A673 (cell line): ENCODE results near the gene CHI3L2. TPM values are rescaled to one million over a fixed set of nuclear protein-coding genes. Genes with fewer than 3 reads are reported as not detected.

ENCODE experiments used
- BruUV-seq: library from RNA; stranded (reverse); fragments of 400-500 nt; replicated peaks from 2 replicates; lab custom pipeline; 2021; lab: Mats Ljungman, UMichigan
- CTCF ChIA-PET: fragments of 300-600 bp; sonication (Branson Sonifier 250); formaldehyde crosslinking; loops from one replicate; lab custom pipeline; 2022; ENCODE audit warnings: antibody characterized with exemption; lab: Charles Lee
- POLR2A ChIA-PET: fragments of 300-600 bp; sonication (Branson Sonifier 250); formaldehyde crosslinking; loops from one replicate; lab custom pipeline; 2022; ENCODE audit warnings: antibody characterized with exemption; ENCODE audit not compliant: low non-redundant PET; lab: Charles Lee
- DNase-seq: peaks from one replicate; pipeline ENCODE4 v3.0.0-alpha.2; 2015; ENCODE audit warnings: low spot score
- H3K27ac ChIP-seq: fragments of 200-600 bp; sonication (generic); 2 replicates; pipeline ENCODE4 v1.5.1; 2016; ENCODE audit warnings: mixed run types, low read depth, mild to moderate bottlenecking, mixed read lengths, antibody characterized with exemption, low read length; ENCODE audit not compliant: poor library complexity, severe bottlenecking
- H3K27me3 ChIP-seq: fragments of 200-600 bp; sonication (generic); replicated peaks from 2 replicates; pipeline ENCODE4 v1.6.1; 2017; ENCODE audit warnings: mixed run types, low read depth, mild to moderate bottlenecking, mixed read lengths, antibody characterized with exemption, low read length; ENCODE audit not compliant: insufficient read depth, poor library complexity
- H3K36me3 ChIP-seq: fragments of 200-600 bp; sonication (generic); 2 replicates; pipeline ENCODE4 v1.6.1; 2016; ENCODE audit warnings: mixed run types, mild to moderate bottlenecking, mixed read lengths, antibody characterized with exemption, low read length; ENCODE audit not compliant: insufficient read depth, poor library complexity, severe bottlenecking
- H3K4me1 ChIP-seq: fragments of 200-600 bp; sonication (generic); 2 replicates; pipeline ENCODE4 v1.6.1; 2017; ENCODE audit warnings: mixed run types, mild to moderate bottlenecking, mixed read lengths, antibody characterized with exemption, low read length; ENCODE audit not compliant: insufficient read depth, poor library complexity, severe bottlenecking
- H3K4me3 ChIP-seq: fragments of 200-600 bp; sonication (generic); 2 replicates; pipeline ENCODE4 v1.5.1; 2016; ENCODE audit warnings: low read depth, mixed run types, mild to moderate bottlenecking, mixed read lengths, low read length; ENCODE audit not compliant: poor library complexity, severe bottlenecking
- H3K9me3 ChIP-seq: fragments of 200-600 bp; sonication (generic); 2 replicates; pipeline ENCODE4 v1.6.1; 2016; ENCODE audit warnings: mixed run types, low read depth, mild to moderate bottlenecking, mixed read lengths, antibody characterized with exemption, low read length; ENCODE audit not compliant: poor library complexity, severe bottlenecking
- CTCF ChIP-seq: fragments of 300-800, 200-600 bp; sonication (generic); conservative IDR thresholded peaks from 2 replicates; pipeline ENCODE4 v1.5.1; 2017; ENCODE audit warnings: low read depth, mild to moderate bottlenecking, antibody characterized with exemption, low read length, moderate library complexity, mixed read lengths
- EZH2 ChIP-seq: fragments of 200-600 bp; sonication (generic); IDR thresholded peaks from 2 replicates; pipeline ENCODE4 v1.6.1; 2017; ENCODE audit warnings: borderline replicate concordance, low read depth, mild to moderate bottlenecking, mixed read lengths, antibody characterized with exemption, low read length; ENCODE audit not compliant: poor library complexity, severe bottlenecking
- intact Hi-C: fragments of 100-400 bp; cut with micrococcal nuclease; formaldehyde crosslinking; loops from one replicate; pipeline ENCODE4 v1.10.0; 2022; ENCODE audit not compliant: unreplicated experiment
- total RNA-seq: library from RNA; stranded (reverse); gene quantifications from 2 replicates; pipeline ENCODE4 v1.2.3, GENCODE V29; 2021

Gene CHI3L2
- total RNA-seq, 1 experiment from 2014 or later: not detected

GRCh38 chr1:111283838-111284237, 56.3 kb downstream of the CHI3L2 start:
- Histone ChIP-seq H3K9me3 (no peaks in the 10 kb centered on the region), H3K27ac (no peak overlapping the region), H3K4me1 (no peaks in the 10 kb centered on the region), H3K4me3 (no peak overlapping the region), H3K27me3 (peaks cover 35% of the 10 kb centered on the region), H3K36me3 (no peaks in the 10 kb centered on the region)
- TF ChIP-seq CTCF (no peak), EZH2 (no peak)
- intact Hi-C loops: no loop called here
- POLR2A ChIA-PET: no interaction called here
- DNase-seq: no peak
- no TSS peak for BruUV-seq
- CTCF ChIA-PET: no interaction called here

- POLR2A ChIA-PET: no interaction called here
- H3K4me3 ChIP-seq: no peak overlapping the region
- BruUV-seq: no TSS peak
- peaks cover 46% of the 10 kb centered on the region for H3K27me3 ChIP-seq
- no peaks in the 10 kb centered on the region for H3K9me3 ChIP-seq
- intact Hi-C loops: no loop called here
- H3K27ac ChIP-seq: no peak overlapping the region
- TF ChIP-seq CTCF (no peak), EZH2 (no peak)
- H3K4me1 ChIP-seq: no peaks in the 10 kb centered on the region
- CTCF ChIA-PET: no interaction called here
- DNase-seq: no peak
- H3K36me3 ChIP-seq: no peaks in the 10 kb centered on the region
Observed at GRCh38 chr1:111285879-111286278, 58.4 kb downstream of the CHI3L2 start.

GRCh38 chr1:111286912-111287311, 59.4 kb downstream of the CHI3L2 start:
- Histone ChIP-seq H3K27me3 (peaks cover 46% of the 10 kb centered on the region), H3K9me3 (no peaks in the 10 kb centered on the region), H3K4me1 (no peaks in the 10 kb centered on the region), H3K36me3 (no peaks in the 10 kb centered on the region), H3K27ac (no peak overlapping the region), H3K4me3 (no peak overlapping the region)
- ChIA-PET CTCF (no interaction called here), POLR2A (no interaction called here)
- no TSS peak for BruUV-seq
- intact Hi-C loops: no loop called here
- TF ChIP-seq CTCF: no peak
- TF ChIP-seq EZH2: no peak
- DNase-seq: no peak
